Measurements from ENCODE around the gene TRIM73.
"Not testable (repeated sequence)": the region's sequence is repeated elsewhere in the genome, so short reads cannot be mapped to it uniquely, and the experiment has no call there.

DNA sequence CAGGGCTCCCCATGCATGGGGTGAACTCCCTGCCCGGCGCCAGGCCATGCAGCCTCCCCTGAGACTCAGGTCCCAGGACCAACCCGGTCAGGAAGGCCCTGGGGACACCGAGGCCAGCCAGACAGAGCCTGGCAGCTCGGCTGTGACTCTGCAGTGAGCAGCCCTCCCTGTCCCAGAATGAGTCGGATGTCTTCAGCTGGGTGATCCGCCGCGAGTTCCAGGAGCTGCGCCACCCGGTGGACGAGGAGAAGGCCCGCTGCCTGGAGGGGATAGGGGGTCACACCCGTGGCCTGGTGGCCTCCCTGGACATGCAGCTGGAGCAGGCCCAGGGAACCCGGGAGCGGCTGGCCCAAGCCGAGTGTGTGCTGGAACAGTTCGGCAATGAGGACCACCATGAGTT is 9.2 kb downstream of the TRIM73 start:
- TF ChIP-seq, protein P1, sequence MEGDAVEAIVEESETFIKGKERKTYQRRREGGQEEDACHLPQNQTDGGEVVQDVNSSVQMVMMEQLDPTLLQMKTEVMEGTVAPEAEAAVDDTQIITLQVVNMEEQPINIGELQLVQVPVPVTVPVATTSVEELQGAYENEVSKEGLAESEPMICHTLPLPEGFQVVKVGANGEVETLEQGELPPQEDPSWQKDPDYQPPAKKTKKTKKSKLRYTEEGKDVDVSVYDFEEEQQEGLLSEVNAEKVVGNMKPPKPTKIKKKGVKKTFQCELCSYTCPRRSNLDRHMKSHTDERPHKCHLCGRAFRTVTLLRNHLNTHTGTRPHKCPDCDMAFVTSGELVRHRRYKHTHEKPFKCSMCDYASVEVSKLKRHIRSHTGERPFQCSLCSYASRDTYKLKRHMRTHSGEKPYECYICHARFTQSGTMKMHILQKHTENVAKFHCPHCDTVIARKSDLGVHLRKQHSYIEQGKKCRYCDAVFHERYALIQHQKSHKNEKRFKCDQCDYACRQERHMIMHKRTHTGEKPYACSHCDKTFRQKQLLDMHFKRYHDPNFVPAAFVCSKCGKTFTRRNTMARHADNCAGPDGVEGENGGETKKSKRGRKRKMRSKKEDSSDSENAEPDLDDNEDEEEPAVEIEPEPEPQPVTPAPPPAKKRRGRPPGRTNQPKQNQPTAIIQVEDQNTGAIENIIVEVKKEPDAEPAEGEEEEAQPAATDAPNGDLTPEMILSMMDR (IDR thresholded peaks at IDR 0.05; ENCODE audit: poor library complexity, severe bottlenecking), result not testable (repeated sequence)
- TF ChIP-seq RAD21 (conservative IDR thresholded peaks at IDR 0.05); REST (IDR thresholded peaks at IDR 0.05; ENCODE audit: borderline replicate concordance); EZH2 (IDR thresholded peaks at IDR 0.05; ENCODE audit: borderline replicate concordance, insufficient read depth, low read length, poor library complexity, severe bottlenecking); POLR2AphosphoS5 (IDR thresholded peaks at IDR 0.05); TAF1 (IDR thresholded peaks at IDR 0.05; ENCODE audit: low read depth); MXI1 (conservative IDR thresholded peaks at IDR 0.05; ENCODE audit: poor library complexity, severe bottlenecking); EP300 (conservative IDR thresholded peaks at IDR 0.05; ENCODE audit: poor library complexity, severe bottlenecking); SMC3 (conservative IDR thresholded peaks at IDR 0.05; ENCODE audit: poor library complexity): not testable (repeated sequence)
